ENCODE measurements around the gene LYPLAL1. TPM values are rescaled to one million over a fixed set of nuclear protein-coding genes. Genes with fewer than 3 reads are reported as not detected.

LYPLAL1 gene
- total RNA-seq, 1 donor from 2014 or later: 38.0 TPM

DNA sequence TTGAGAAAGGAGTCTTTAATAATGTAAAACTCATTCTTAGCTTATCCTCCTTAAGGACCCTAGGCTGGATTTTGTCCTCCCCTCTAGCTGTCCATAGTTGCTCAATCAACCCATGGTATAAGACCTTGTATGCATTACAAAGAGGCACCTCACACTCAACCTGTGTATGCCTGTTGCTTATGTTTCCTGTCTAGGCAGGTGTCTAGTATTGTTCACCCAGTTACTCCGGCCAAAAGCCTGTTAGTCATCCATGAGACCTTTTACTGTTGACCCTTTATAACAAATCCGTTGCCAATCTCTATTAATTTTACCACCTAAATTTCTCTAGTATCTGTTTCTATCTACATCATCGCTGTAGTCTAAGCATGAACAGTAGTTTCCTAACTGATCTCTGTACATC, 3.7 kb downstream of the LYPLAL1 start:
- CTCF ChIA-PET: interaction anchor here (5.0 kb wide), 1 partner anchor 10 kb away, joined by 37 read pairs; no protein-coding TSS in a partner anchor
- Mint-ChIP-seq H3K4me3 (peak overlapping the region; percentile 98), H3K4me1 (peaks cover 66% of the 10 kb centered on the region)

DNA sequence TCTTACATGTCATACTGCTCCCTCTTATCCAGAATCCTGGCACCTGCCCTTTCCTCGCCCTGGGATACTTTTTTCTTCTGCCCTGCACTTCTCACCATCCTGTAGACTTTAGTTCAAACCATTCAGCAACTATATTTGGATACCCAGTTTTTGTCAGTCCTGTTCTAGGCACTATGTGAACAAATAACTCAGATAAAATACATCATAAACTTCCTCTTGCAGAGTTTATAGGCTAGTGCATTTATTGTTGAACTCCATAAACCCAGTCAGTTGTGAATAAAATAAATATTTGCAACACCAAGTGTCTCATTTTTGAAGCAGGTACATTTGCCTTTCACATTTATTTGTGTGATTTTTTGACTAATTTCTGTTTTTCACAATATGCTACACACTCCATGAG, 4.3 kb downstream of the LYPLAL1 start:
- ChIA-PET CTCF (interaction anchor here (5.0 kb wide), 1 partner anchor 10 kb away, joined by 37 read pairs; no protein-coding TSS in a partner anchor), POLR2A (interaction anchor here (1.7 to 5.1 kb wide), 2 partner anchors 10 to 893 kb away, joined by 4 to 164 read pairs; partner anchors contain the start of gene RRP15)
- H3K4me1 Mint-ChIP-seq: peaks cover 68% of the 10 kb centered on the region
- H3K27ac Mint-ChIP-seq: peak overlapping the region; percentile 98
- peak overlapping the region; percentile 98 for H3K4me3 Mint-ChIP-seq
- no peak for DNase-seq
- peaks cover 42% of the 10 kb centered on the region for H3K36me3 Mint-ChIP-seq (ENCODE audit: low read depth)
- intact Hi-C loops (cut with micrococcal nuclease): loop anchor here (1.0 to 10.0 kb wide), 2 partner anchors 7 to 1707 kb away; no protein-coding TSS in a partner anchor
- no peaks in the 10 kb centered on the region for H3K9me3 Mint-ChIP-seq
- TF ChIP-seq, protein P1, sequence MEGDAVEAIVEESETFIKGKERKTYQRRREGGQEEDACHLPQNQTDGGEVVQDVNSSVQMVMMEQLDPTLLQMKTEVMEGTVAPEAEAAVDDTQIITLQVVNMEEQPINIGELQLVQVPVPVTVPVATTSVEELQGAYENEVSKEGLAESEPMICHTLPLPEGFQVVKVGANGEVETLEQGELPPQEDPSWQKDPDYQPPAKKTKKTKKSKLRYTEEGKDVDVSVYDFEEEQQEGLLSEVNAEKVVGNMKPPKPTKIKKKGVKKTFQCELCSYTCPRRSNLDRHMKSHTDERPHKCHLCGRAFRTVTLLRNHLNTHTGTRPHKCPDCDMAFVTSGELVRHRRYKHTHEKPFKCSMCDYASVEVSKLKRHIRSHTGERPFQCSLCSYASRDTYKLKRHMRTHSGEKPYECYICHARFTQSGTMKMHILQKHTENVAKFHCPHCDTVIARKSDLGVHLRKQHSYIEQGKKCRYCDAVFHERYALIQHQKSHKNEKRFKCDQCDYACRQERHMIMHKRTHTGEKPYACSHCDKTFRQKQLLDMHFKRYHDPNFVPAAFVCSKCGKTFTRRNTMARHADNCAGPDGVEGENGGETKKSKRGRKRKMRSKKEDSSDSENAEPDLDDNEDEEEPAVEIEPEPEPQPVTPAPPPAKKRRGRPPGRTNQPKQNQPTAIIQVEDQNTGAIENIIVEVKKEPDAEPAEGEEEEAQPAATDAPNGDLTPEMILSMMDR (IDR thresholded peaks at IDR 0.05): no peak
- no peaks in the 10 kb centered on the region for H3K27me3 Mint-ChIP-seq
- no peak for ATAC-seq (ENCODE audit: low read depth)

More for the DNA sequence above, 3.7 kb downstream of the LYPLAL1 start:
- DNase-seq (no peak), ATAC-seq (ENCODE audit: low read depth) (no peak)
- TF ChIP-seq, protein P1 (IDR thresholded peaks at IDR 0.05): no peak
- intact Hi-C loops (cut with micrococcal nuclease): loop anchor here (1.0 to 10.0 kb wide), 2 partner anchors 8 to 1707 kb away; no protein-coding TSS in a partner anchor
- Mint-ChIP-seq H3K9me3 (no peaks in the 10 kb centered on the region), H3K27ac (peak overlapping the region; percentile 98), H3K36me3 (ENCODE audit: low read depth) (peaks cover 37% of the 10 kb centered on the region), H3K27me3 (no peaks in the 10 kb centered on the region)
- POLR2A ChIA-PET: interaction anchor here (1.7 to 5.1 kb wide), 2 partner anchors 10 to 892 kb away, joined by 4 to 164 read pairs; partner anchors contain the start of gene RRP15

DNA sequence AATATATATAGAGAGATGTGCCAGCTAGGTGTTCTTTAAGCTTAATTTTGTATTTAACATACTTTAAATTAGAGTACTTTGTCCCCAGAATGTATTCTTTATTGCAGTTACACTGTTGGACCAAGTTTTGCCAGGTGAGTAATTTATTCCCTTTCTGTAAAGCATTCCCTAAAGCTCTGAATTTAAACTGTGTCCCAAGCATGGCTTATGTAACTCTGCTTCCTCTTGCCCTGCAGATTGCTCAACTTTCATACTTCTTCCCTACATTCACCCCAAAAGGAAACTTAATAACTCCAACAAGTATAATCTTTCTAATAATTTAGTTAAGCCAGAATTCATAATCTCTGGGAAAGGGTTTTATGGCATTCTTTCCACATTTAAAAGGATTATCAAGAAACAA, 5.6 kb downstream of the LYPLAL1 start:
- H3K4me3 Mint-ChIP-seq: no peak overlapping the region
- no peaks in the 10 kb centered on the region for H3K9me3 Mint-ChIP-seq
- TF ChIP-seq, protein P1 (IDR thresholded peaks at IDR 0.05): no peak
- peaks cover 44% of the 10 kb centered on the region for H3K36me3 Mint-ChIP-seq (ENCODE audit: low read depth)
- ATAC-seq (ENCODE audit: low read depth) (no peak), DNase-seq (no peak)
- ChIA-PET CTCF (interaction anchor here (1.2 kb wide), 1 partner anchor 9 kb away, joined by 4 read pairs; no protein-coding TSS in a partner anchor), POLR2A (interaction anchor here (0.7 to 1.8 kb wide), 2 partner anchors 9 to 29 kb away, joined by 3 to 5 read pairs; no protein-coding TSS in a partner anchor)
- H3K27ac Mint-ChIP-seq: no peak overlapping the region
- intact Hi-C loops (cut with micrococcal nuclease): loop anchor here (10.0 kb wide), 1 partner anchor 1706 kb away; no protein-coding TSS in a partner anchor
- H3K4me1 Mint-ChIP-seq: peaks cover 69% of the 10 kb centered on the region
- H3K27me3 Mint-ChIP-seq: no peaks in the 10 kb centered on the region

DNA sequence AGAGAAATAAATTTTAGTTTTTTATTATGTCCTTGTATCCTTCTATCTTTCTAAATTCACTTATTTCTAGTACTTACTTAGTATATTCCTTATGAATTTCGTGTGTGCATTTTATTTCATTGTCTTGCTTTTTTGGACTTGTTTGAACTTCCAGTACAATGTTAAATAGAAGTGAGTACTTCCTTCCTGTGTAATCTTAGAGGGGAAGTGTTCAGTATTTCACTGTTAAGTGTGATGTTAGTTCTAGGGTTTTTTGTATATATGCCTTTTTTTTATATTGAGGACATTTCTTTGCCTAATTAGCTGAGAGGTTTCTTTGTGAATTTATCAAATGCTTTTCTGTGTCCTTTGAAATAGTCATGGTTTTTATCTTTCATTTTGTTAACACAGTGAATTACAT, 10.7 kb downstream of the LYPLAL1 start:
- Mint-ChIP-seq H3K27ac (peak overlapping the region; percentile 35), H3K9me3 (no peaks in the 10 kb centered on the region), H3K36me3 (ENCODE audit: low read depth) (peaks cover 49% of the 10 kb centered on the region), H3K4me1 (peaks cover 67% of the 10 kb centered on the region), H3K27me3 (no peaks in the 10 kb centered on the region), H3K4me3 (peak overlapping the region; percentile 41)
- ChIA-PET CTCF (no interaction called here), POLR2A (no interaction called here)
- DNase-seq: no peak
- intact Hi-C loops (cut with micrococcal nuclease): no loop called here
- ATAC-seq (ENCODE audit: low read depth): no peak
- TF ChIP-seq, protein P1 (IDR thresholded peaks at IDR 0.05): no peak

DNA sequence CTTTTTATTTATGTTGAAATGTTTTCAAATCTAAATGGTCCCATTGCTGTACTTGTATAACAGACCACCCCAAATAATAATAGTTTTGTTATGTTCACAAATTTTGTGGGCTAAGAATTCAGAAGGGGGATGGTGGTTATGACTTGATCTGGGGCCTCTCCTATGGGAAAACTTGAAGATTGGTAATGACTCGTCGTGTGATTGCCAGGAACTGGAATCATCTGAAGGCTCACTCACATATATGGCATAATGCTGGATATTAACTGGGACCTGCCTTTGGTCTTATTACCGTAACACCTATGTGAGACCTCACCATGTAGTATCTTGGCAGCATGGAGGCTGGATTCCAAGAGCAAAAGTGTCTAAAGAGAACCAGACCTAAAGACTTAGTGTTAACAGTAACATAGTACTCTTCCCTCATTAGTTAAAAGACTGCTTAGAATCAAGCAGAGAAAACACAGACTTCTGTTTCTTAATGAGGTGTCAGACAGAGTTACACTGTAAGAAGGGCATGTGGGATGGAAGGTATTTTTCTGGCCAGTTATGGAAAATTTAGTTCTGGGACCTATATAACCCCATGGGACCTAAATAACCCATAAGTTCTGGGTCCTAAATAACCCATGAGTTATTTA, 11.9 kb downstream of the LYPLAL1 start:
- ChIA-PET POLR2A (interaction anchor here (6.2 kb wide), 1 partner anchor 10 kb away, joined by 164 read pairs; the partner anchor contains the start of gene LYPLAL1), CTCF (interaction anchor here (5.0 kb wide), 1 partner anchor 10 kb away, joined by 37 read pairs; the partner anchor contains the start of gene LYPLAL1)
- H3K36me3 Mint-ChIP-seq (ENCODE audit: low read depth): peaks cover 39% of the 10 kb centered on the region
- no peaks in the 10 kb centered on the region for H3K9me3 Mint-ChIP-seq
- TF ChIP-seq, protein P1 (IDR thresholded peaks at IDR 0.05): no peak
- no peaks in the 10 kb centered on the region for H3K27me3 Mint-ChIP-seq
- intact Hi-C loops (cut with micrococcal nuclease): loop anchor here (1.0 kb wide), 1 partner anchor 8 kb away; no protein-coding TSS in a partner anchor
- ATAC-seq (ENCODE audit: low read depth) (peak; percentile 22), DNase-seq (no peak)
- H3K27ac Mint-ChIP-seq: peak overlapping the region; percentile 57
- H3K4me3 Mint-ChIP-seq: peak overlapping the region; percentile 13
- peaks cover 73% of the 10 kb centered on the region for H3K4me1 Mint-ChIP-seq
